Motor neuron (in vitro differentiated cells): ENCODE data around the gene RNF144A. TPM values are rescaled to one million over a fixed set of nuclear protein-coding genes. Genes with fewer than 3 reads are reported as not detected.

Experiments
- ATAC-seq, 8 experiments: fragments of 200-7000 bp; cut with Tn5 transposase; replicated peaks in 6 of 8; 2 replicates each; pipeline ENCODE4 v1.8.0; 2021; ENCODE audit warnings: mild to moderate bottlenecking in 8 of 8, moderate library complexity in 8 of 8
- H3K27ac ChIP-seq, 2 donors: fragments of 250-450 bp; sonication (Bioruptor Pico); 2 replicates each; pipeline ENCODE4 v1.9.0; 2021; ENCODE audit warnings: antibody characterized with exemption in 2 of 2, mild to moderate bottlenecking in 2 of 2, moderate library complexity in 1 of 2
- H3K4me1 ChIP-seq, 2 donors: fragments of 250-450 bp; sonication (Bioruptor Pico); replicated peaks in 1 of 2; 2 replicates each; pipeline ENCODE4 v1.6.1; 2021; ENCODE audit warnings: antibody characterized with exemption in 2 of 2, mild to moderate bottlenecking in 2 of 2, moderate library complexity in 1 of 2
- H3K4me3 ChIP-seq, 5 donors: fragments of 250-450 bp; sonication (Bioruptor Pico); 2 replicates each; pipeline ENCODE4 v1.9.0; 2021; ENCODE audit warnings: antibody characterized with exemption in 5 of 5, mild to moderate bottlenecking in 5 of 5, moderate library complexity in 4 of 5
- WGBS, 10 experiments: fragments of 450-650 bp; shearing (Covaris generic); methylation state at CpG; one replicate each; pipeline ENCODE4 v1.0.0; 2022; 5-methylcytosine and 5-hydroxymethylcytosine counted together
- in situ Hi-C, 9 experiments: fragments of 400-800 bp; cut with MboI; loops; one replicate each; pipeline ENCODE4 v1.15.0; 2021; ENCODE audit warnings: low sequenced_read_pairs in 9 of 9, low pct_unique_long_range_greater_than_20kb in 2 of 9; ENCODE audit not compliant: unreplicated experiment in 9 of 9
- total RNA-seq, 8 experiments: library from RNA; unstranded; fragments of 300-600 nt; gene quantifications; 2 replicates each; pipeline versions ENCODE4 v1.2.3 to v1.2.4, GENCODE V29; 2022

The RNF144A gene
- total RNA-seq, 8 experiments from 2014 or later: 8.3 to 34.8 (median 22.5) TPM

GRCh38 chr2:7029291-7030059 is 112.3 kb downstream of the RNF144A start:
- no peak overlapping the region for H3K4me3 ChIP-seq
- WGBS, 10 experiments: 72 to 100% (median 100%) methylated on average over 1 to 11 of the region's 13 CpGs; no CpG with 5 or more reads in 1 of the 10 experiments
- no peak overlapping the region for H3K27ac ChIP-seq
- ATAC-seq: peak in 3 of 8 experiments; percentile 7 to 58 (median 50)
- in situ Hi-C loops: loop anchor here in 1 of 9 experiments (25.0 kb wide), 1 partner anchor 117 kb away; the partner anchor contains the start of gene RNF144A
- peaks cover 52 to 55% of the 10 kb centered on the region in 2 donors for H3K4me1 ChIP-seq

- H3K4me3 ChIP-seq: no peak overlapping the region
- ATAC-seq: peak in 3 of 8 experiments; percentile 39 to 45 (median 45)
- peaks cover 47 to 49% of the 10 kb centered on the region in 2 donors for H3K4me1 ChIP-seq
- H3K27ac ChIP-seq: peak overlapping the region; percentile 25 to 66
- 55 to 100% (median 90%) methylated on average over 2 to 7 of the region's 11 CpGs; no CpG with 5 or more reads in 4 of the 10 experiments for WGBS, 10 experiments
- in situ Hi-C loops: loop anchor here in 1 of 9 experiments (25.0 kb wide), 1 partner anchor 119 kb away; the partner anchor contains the start of gene RNF144A
Measured at GRCh38 chr2:7030810-7031209, 113.6 kb downstream of the RNF144A start.

DNA sequence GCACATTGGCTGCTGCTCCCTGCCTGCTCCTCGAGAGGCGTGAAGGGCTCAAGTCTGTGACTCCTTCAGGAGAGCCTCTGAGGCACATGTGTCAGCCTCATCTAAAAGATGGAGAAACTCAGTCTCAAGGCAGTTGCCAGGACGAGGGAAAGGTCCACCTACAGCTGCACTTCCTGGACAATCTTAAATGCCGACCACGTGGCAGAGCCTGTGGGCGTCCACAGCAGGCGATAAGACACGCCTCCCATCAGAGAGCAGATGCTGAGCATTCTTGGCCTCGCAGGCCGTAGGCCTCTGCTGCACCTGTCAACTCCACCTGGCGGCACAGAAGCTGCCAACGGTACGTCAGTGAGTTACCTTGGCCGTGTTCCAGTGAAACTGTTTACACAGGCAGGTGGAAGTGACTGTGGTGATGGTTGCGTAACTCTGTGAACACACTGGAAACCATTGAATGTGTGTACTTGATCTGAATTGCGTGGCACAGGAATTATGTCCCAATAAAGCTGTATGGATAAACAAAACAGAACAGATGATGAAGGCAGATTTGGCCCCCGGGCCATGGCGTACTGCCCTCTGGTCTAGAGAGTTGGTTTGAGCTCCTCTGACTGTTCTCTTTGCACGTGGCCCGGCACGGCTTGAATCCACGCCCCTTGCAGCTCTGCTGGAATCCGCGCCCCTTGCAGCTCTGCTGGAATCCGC is 114.5 kb downstream of the RNF144A start:
- ATAC-seq: no peak

GRCh38 chr2:7032371-7032770 is 115.2 kb downstream of the RNF144A start:
- H3K4me3 ChIP-seq: no peak overlapping the region
- no peak overlapping the region for H3K27ac ChIP-seq
- no peak for ATAC-seq
- WGBS, 10 experiments: 80 to 100% (median 100%) methylated on average over 1 to 7 of the region's 16 CpGs; no CpG with 5 or more reads in 3 of the 10 experiments
- peaks cover 33 to 34% of the 10 kb centered on the region in 2 donors for H3K4me1 ChIP-seq
- in situ Hi-C loops: loop anchor here in 1 of 9 experiments (25.0 kb wide), 1 partner anchor 120 kb away; the partner anchor contains the start of gene RNF144A

More for the DNA sequence above, 114.5 kb downstream of the RNF144A start:
- peak overlapping the region; percentile 25 to 66 for H3K27ac ChIP-seq
- WGBS, 10 experiments: 83 to 92% (median 91%) methylated on average over 5 to 16 of the region's 25 CpGs; no CpG with 5 or more reads in 7 of the 10 experiments
- peaks cover 38 to 40% of the 10 kb centered on the region in 2 donors for H3K4me1 ChIP-seq
- in situ Hi-C loops: loop anchor here in 1 of 9 experiments (25.0 kb wide), 1 partner anchor 119 kb away; the partner anchor contains the start of gene RNF144A
- no peak overlapping the region for H3K4me3 ChIP-seq

DNA sequence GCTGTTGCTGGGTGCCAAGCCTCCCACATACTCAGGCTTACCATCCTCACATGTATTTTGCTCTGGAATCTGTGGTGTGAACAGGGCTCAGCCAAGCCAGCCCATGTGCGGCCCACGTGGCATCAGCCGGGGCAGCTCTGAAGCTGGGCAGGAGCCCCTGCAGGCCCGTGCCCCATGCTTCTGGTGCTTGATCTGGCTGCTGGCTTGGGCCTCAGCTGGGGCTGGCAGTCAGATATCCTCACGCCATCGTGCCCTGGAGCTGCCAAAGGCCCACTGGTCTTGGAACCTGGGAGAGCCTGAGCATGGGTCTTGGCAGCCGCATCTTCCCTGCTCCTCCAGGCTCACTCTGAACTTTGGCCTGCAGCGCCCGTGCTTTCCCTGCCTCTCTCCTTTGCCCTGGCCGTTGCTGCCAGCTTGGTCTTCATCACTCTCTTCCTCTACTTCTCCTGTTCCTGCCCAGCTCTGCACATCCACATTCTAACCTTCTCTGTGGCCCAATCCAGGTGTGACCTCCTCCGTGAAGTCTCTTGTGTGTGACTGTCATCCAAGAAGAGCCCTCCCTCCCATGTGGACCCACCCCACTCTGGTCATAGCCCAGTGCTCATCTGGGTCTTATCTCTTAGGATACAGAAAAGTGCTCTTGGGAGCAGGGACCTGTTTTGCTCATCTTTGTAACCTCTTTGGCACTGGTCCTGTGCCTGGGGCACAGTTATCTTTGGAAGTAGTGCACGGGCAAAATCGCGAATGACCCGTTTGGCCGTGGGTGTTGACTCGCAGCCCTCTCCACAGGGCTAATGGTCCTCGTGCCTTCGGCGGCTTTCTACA is 116.1 kb downstream of the RNF144A start:
- no peak overlapping the region for H3K4me3 ChIP-seq
- in situ Hi-C loops: loop anchor here in 1 of 9 experiments (25.0 kb wide), 1 partner anchor 121 kb away; the partner anchor contains the start of gene RNF144A
- no peak overlapping the region for H3K27ac ChIP-seq
- peaks cover 25 to 27% of the 10 kb centered on the region in 2 donors for H3K4me1 ChIP-seq
- 20 to 100% (median 96%) methylated on average over 1 to 7 of the region's 20 CpGs; no CpG with 5 or more reads in 3 of the 10 experiments for WGBS, 10 experiments
- ATAC-seq: no peak

- peaks cover 16 to 17% of the 10 kb centered on the region in 2 donors for H3K4me1 ChIP-seq
- ATAC-seq: peak in 3 of 8 experiments; percentile 35 to 61 (median 36)
- H3K27ac ChIP-seq: no peak overlapping the region
- WGBS, 10 experiments: 68 to 100% (median 83%) methylated on average over 1 to 14 of the region's 14 CpGs; no CpG with 5 or more reads in 4 of the 10 experiments
- H3K4me3 ChIP-seq: no peak overlapping the region
- in situ Hi-C loops: loop anchor here in 1 of 9 experiments (25.0 kb wide), 1 partner anchor 122 kb away; the partner anchor contains the start of gene RNF144A
Measured at GRCh38 chr2:7034303-7034702, 117.1 kb downstream of the RNF144A start.

GRCh38 chr2:7035884-7036283 is 118.7 kb downstream of the RNF144A start:
- Histone ChIP-seq H3K4me1 (peaks cover 10 to 14% of the 10 kb centered on the region in 2 donors), H3K27ac (no peak overlapping the region), H3K4me3 (no peak overlapping the region)
- in situ Hi-C loops: loop anchor here in 1 of 9 experiments (25.0 kb wide), 1 partner anchor 124 kb away; the partner anchor contains the start of gene RNF144A
- no peak for ATAC-seq
- WGBS, 10 experiments: 86 to 100% (median 97%) methylated on average over 5 to 10 of the region's 13 CpGs; no CpG with 5 or more reads in 1 of the 10 experiments

- in situ Hi-C loops: loop anchor here in 1 of 9 experiments (25.0 kb wide), 1 partner anchor 125 kb away; the partner anchor contains the start of gene RNF144A
- Histone ChIP-seq H3K4me1 (peaks cover 0 to 4% of the 10 kb centered on the region in 2 donors), H3K27ac (no peak overlapping the region), H3K4me3 (no peak overlapping the region)
- WGBS, 10 experiments: 17 to 90% (median 62%) methylated on average over 1 to 16 of the region's 18 CpGs; no CpG with 5 or more reads in 1 of the 10 experiments
- ATAC-seq: peak; percentile 76 to 100 (median 96)
Measured at GRCh38 chr2:7037340-7038333, 120.4 kb downstream of the RNF144A start.

DNA sequence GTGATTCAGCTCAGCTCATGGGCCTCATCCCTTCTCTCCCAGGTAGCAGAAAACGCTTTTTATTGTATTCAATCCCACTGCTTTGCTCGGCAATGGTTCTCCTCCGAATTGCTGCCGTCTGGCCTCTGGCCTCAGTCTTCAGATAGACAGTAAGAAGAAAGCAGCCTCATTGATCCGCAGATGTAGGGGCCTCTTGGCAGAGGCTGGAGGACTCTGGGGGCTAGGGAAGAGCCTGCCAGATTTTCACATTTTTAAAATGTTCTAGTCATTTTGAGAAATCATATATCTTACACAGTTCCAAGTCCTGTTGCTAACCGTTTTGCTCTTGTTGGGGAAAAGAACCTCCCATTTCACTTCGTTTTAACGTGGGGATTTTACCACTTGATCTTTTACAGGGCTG is 123.3 kb downstream of the RNF144A start:
- Histone ChIP-seq H3K4me3 (no peak overlapping the region), H3K27ac (no peak overlapping the region), H3K4me1 (peaks cover 0 to 4% of the 10 kb centered on the region in 2 donors)
- WGBS, 10 experiments: 57 to 88% (median 81%) methylated on average over 1 to 8 of the region's 8 CpGs; no CpG with 5 or more reads in 1 of the 10 experiments
- in situ Hi-C loops: loop anchor here in 1 of 9 experiments (25.0 kb wide), 1 partner anchor 128 kb away; the partner anchor contains the start of gene RNF144A
- no peak for ATAC-seq

GRCh38 chr2:7041421-7041820 is 124.2 kb downstream of the RNF144A start:
- WGBS, 10 experiments: 83 to 97% (median 92%) methylated on average over 2 to 6 of the region's 7 CpGs; no CpG with 5 or more reads in 5 of the 10 experiments
- peaks cover 0 to 4% of the 10 kb centered on the region in 2 donors for H3K4me1 ChIP-seq
- ATAC-seq: peak in 1 of 8 experiments; percentile 28
- in situ Hi-C loops: loop anchor here in 1 of 9 experiments (25.0 kb wide), 1 partner anchor 129 kb away; the partner anchor contains the start of gene RNF144A
- H3K4me3 ChIP-seq: no peak overlapping the region
- no peak overlapping the region for H3K27ac ChIP-seq

GRCh38 chr2:7043690-7044089 is 126.5 kb downstream of the RNF144A start:
- ATAC-seq: peak in 3 of 8 experiments; percentile 62 to 94 (median 64)
- in situ Hi-C loops: loop anchor here in 1 of 9 experiments (25.0 kb wide), 1 partner anchor 131 kb away; the partner anchor contains the start of gene RNF144A
- WGBS, 10 experiments: 0 to 93% (median 85%) methylated on average over 1 to 3 of the region's 3 CpGs
- Histone ChIP-seq H3K4me3 (no peak overlapping the region), H3K27ac (no peak overlapping the region), H3K4me1 (no peaks in the 10 kb centered on the region)
